ENCODE data around the gene SLCO2B1.

GRCh38 chr11:75151346-75152047 is 590 bp downstream of the SLCO2B1 start:
- TF ChIP-seq GATA2 (IDR thresholded peaks at IDR 0.05; ENCODE audit: low read depth, low read length) = no peak
- TF ChIP-seq GATA3 (IDR thresholded peaks at IDR 0.05; ENCODE audit: low read depth, low read length) = no peak
